NCI-H187 treated with DMSO at 0.1 percent for 48 hours (cell line): ENCODE results near the gene SLC25A51.

Experiments used
- DNase-seq: peaks from one replicate; lab custom pipeline; 2025; lab: John Stamatoyannopoulos, UW

The SLC25A51 gene, protein sequence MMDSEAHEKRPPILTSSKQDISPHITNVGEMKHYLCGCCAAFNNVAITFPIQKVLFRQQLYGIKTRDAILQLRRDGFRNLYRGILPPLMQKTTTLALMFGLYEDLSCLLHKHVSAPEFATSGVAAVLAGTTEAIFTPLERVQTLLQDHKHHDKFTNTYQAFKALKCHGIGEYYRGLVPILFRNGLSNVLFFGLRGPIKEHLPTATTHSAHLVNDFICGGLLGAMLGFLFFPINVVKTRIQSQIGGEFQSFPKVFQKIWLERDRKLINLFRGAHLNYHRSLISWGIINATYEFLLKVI

DNA sequence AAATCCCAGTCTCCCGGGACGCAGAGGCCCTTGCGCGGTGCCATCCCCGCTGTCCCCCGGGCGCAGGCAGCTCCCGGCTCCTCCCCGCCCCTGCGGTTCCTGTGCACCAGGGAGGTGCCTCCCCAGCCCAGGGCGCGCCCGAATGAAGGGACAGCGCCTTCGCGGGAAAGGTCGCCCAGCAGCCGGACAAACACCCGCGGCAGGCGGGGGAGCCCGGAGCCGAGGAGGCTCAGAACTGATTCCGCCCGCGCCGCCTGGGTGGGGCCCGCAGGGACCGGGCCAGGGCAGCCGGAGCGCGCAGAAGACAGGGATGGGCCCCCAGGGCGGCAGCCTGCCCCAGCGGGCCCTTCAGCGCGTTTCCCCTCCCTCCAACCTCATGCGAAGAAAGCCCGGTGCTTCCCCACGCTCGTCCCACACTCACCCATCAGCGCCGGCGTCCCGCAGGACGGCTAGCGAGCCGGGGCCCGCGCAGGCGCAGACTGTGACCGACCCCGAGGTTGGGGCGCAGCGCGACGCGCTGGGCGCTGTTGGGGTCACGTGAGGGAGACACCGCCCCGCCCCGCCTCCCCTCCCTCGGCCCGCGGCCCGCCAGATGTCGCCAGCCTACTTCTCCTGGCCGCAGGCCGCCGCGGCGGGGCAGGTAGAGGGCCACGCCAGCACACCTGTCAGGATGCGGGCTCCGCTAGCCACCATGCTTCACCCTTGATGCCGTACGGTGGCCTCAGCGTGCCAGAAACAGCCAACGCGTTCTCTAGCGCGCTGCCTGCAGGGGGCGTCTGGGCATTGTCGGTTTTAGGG is at the start of gene SLC25A51:
SLC25A51 (minus strand) TSS at position 481 of the 798 bp plus-strand sequence. CDS start 15,577 bp downstream, outside the sequence.
- DNase-seq: peak; percentile 36

DNA sequence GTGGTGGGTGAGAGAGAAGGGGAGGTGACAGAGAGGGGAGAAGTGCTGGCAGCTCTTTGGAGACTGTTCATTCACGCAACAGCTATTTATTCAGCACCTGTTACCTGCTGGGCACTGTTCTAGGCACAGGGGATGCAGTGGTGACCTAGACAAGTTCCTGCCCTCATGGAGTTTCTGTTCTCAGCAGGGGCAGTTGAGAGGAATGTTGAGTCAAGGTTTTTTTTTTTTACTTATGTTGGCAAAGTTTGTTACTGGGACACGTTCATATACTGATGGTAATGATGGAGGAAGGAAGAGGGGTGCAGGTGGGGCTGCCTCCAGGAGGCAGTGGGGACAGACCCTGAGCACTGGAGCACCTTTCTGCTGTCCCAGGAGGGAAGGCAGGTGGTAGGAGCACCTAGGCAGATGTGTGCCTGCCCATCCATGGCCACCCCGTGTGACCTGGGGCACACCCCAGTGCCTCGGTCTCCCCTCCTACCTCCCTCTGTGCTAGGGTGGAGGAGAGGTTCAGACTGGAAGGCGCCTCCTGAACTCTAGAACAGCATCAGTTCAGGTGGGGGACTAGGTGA is 49.4 kb upstream of the SLC25A51 start:
- no peak for DNase-seq

DNA sequence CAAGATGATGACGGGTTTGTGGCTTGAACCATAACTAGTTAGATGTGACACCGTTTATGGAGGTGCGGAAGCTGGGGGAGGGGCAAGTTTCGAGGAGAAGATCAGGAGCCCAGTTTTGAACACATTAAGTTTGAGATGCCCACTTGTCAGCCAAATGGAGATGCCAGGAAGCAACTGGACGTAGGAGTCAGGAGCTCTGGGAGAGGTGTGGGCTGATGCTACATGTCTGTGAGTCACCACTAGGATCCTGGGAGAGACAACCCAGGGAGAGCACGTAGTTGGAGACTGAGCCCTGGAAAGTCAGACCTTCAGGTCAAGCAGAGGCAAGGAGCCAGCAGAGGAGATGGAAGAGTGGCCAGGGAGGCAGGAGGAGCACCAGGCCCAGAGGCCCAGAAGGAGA is 48.8 kb upstream of the SLC25A51 start:
- DNase-seq: no peak

DNA sequence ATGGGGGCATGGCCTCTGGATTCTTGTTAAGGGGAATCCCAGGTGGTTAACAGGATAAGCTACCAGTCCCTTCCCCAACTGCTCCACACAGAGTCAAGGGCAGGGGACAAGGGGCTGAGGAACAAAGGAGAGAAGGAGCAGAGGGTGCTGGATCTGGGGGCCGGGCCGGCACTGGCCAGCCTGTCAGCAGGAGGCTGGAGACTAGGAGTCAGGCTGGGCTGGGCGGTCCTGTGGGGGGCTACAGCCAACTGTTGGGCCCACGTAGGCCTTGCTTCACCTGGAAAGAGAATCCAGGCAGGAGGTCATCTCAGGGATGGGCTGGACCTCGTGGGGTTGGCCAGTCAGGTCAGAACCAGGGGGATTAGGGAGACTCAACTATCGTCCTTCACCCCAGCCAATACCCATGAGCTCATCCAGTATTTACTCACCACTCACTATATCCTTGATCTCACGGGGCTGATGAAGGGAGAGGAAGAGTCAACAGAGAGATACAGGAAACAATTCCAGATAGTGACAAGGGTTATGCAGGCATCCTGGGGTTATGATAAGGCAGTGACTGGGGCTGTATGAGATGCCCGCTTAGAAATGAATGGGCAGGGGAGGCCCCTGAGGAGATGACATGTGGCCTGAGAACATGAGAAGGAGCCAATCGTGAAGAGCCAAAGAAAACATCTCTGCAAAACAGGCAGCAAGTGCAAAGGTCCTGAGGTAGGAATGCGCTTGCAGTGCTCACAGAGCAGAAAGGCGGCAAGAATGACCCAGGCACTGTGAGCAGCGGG is 47.9 kb upstream of the SLC25A51 start:
- DNase-seq: no peak

DNA sequence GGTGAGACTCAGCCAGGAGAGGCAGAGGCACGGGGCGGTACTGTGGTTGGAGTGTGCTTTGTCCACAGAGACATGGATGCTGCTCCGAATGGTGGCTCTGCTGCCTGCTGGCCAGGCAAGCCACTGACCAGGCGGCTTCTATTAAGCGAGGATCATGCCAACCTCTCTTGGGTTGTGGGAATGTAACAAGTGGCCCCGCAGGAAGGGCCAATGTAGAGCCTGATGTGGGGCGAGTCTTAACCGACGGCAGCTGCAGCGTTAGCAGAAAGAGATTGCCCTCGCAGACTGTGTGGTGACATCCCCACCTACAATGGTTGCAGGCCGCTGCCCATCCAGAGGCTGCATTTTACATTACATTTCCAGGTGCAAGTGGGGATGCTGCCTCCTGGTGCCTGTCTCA is 46.6 kb upstream of the SLC25A51 start:
- no peak for DNase-seq

DNA sequence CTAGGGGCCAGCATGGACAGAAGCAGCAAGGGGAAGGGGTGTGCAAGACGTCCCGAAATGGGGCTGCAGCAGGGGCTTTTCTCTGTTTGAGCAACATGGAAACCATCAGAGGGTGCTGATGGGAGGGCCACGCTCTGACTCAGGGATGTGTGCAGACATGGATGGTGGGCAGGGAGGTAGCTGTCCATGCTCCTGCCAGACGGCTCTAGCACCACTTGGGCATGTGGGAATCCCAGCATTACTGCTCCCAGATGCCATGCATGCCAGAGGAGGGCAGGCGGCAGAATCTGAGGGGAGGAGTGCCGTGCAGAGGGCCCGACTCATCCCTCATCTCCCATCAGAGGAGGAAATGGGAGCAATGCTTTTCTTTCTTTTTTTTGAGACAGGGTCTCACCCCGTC is 45.6 kb upstream of the SLC25A51 start:
- no peak for DNase-seq

DNA sequence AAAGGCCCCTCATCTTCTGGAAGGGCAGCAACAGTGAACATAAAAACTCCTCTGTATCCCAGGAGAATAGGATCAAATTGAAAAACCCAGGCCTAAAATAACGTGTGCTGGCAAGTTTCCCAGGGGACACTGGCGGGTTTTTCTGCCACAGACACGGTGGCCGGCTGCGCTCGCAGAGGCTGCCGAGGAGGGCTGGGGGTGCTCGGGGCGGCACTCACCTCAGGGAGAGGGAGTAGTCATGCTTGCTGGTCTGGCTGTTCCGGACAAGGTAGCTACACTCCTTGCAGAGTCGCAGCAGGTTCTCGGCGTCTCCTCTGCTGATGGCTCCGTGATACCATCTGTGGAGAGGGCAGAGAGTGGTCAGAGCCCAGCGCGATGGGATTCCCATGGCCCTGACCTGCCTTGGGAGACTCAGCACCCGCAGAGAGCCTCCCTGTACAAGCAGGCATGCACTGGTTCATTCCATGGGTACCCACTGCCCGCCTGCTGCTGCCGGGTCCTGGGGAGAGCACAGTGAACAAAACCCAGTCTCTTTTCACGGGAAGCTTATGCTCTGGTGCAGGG is 44.6 kb upstream of the SLC25A51 start:
- no peak for DNase-seq

DNA sequence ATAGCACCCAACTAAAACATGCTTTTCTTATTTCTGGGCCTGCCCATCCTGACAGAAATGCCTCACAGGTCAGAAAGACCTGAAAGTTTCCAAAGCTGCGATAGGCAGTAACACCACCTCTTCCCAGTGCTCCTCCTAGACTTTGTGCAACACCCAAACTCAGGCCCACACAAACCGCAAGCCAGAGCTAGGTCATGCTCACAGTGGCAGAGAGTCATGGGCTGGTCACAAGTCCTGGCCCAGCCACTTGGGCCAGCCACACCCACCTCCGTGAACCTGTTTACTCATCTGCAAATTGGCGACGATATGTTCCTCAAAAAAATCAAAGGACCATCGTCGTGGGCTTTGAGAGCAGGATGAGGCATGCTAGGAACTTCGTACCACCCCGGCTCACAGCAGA is 44.0 kb upstream of the SLC25A51 start:
- DNase-seq: no peak

DNA sequence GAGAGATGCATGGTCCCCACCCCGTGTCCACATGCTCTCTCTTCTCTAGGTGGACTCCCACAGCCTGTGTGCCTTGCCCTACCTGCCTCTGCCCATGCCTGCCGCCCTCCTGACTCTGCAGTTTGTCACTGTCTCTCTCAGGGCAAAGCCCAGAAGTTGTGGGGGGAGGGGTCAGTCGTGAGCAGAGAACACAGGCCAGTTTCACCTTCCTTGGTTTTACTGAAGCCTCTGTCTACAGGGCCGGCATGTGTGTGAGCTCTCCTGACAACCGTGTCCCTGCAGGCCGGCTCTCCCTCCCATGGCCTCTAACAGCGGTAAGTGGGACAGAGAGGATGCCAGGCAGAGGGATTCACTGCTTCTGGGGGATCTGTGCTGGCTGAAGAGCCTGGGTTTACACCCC is 43.5 kb upstream of the SLC25A51 start:
- no peak for DNase-seq

DNA sequence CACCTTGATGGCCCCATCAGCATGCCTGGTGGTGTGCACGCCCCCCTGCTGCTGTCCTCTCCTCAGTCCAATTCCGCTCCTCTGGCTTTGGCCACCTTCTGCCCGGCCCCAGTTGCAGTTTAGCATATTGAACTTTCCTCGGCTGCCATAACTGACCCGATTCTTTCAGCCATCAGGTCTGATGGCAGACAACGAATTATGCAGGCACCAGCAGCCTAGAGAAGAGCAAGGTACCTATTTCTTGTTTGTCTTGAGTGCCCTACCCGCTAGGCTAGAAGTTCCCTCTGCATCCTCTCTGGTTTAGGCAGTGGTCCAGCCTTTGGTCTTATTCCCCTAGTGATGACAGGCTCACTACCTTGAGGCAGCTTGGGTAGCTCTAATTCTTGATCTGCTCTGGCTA is 43.0 kb upstream of the SLC25A51 start:
- DNase-seq: no peak

DNA sequence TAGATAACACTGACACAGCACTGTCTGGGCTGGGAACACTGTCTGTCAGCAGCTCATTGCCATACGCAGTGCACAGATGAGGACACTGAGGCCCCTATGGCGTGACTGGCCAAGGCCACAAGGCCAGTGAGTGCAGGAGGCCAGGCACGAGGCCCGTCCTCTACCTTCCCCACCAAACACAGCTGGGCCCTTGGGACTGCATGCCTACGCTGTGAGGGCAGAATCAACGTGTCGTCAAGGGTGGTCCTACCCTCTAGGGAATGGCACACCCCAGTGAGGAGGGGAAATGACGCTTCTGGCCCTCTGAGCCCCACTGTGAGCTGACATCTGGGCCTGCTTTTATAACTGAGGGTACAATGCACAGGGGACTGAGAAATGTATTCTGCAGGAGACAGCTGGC is 42.1 kb upstream of the SLC25A51 start:
- DNase-seq: no peak

DNA sequence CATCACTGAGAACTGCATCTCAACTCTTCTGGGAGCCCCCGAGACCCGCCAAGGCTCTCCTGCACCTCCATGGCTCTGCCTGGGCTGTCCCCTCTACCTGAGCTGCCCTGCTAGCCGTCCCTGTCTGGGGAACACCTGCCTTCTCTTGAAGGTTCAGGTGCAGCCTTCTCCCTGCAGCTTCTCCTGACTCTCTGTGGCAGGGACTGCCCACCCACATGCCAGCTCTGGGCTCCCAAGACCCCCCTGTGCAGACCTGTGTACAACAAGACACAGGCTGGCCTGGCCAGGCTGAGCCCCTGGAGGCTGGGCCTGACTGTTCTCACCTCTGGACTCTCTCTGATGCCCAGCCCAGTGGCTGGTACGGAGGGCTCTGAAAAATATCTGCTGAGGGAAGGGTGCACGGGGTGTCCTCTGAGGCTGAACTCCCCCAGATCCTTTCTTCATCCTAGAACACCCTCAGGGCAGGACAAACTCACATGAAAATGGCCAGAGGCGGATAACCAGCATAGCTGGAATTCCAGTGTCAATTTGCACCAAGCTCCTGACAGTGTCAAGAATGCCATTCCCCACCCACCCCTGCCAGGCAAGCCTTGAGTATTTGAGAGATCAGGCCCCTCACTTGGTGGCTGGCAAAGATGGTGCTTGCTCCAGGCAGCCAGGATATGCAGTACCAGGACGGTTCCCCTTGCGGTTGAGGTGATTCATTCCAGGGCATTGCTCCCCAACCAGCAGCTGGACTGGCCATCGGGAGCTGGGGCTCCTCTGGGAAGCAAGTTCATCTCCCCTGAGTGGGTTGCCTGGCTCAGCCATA is 40.9 kb upstream of the SLC25A51 start:
- no peak for DNase-seq

DNA sequence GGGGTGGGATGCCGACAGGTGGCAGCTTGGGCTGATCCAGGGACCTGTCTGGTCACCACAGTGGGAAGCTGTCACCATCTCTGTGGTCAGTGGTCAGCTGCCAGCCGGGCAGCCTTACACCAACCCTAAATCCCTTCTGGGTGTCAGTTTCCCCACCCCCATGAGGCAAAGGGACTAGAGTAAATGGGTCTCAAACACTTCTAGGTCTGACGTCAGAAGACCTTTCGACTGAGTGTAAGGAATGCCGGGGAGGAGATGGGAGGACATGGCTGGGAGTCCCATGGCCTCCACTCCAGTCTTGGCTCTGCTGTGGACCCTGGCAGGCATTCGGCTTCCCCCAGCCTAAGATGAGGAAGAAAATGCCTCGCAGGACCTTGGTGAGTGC is 40.3 kb upstream of the SLC25A51 start:
- DNase-seq: no peak

DNA sequence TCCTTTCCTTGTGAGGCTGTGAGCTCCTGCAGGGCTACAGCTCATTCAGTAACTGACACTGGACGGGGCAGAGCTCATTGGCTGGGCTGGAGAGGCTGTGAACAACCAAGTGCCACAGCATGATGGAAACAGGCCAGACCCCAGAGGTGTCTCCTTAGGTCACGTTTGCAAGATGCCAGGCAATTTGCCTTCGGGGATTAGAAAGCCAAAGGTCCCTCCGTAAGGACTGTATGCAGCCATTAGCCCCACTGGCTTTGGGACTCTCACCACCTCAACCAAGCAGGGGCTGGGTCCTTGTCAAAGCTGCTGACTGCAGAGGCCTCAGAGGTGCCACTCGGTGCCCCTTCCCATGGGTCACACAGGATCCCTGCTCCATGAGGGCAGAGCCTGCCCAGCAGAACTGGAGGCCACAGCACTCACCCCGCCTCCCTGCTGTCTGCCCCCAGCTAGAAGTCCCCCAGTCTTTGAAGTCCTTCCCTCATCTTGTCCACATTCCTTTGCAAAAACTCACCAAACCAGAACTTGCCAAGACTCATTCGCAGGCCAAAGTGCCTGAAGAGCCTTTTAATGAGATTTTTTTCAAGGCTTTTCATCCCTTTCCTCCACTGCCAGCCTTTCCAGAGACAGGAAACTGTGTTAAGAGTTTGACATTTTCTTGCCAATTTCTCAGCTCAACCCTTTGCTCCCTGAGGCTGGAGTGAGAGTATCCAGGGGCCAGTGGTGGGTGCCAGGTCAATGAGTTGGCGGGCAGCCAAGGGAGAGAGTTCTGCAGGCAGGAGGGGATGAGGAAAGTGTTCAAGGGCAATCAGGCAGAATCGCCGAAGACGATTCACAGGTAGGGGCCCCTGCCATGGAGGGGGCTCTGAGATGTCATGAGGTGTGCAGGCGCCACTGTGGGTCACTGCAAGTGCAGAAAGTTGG is 39.7 kb upstream of the SLC25A51 start:
- no peak for DNase-seq

DNA sequence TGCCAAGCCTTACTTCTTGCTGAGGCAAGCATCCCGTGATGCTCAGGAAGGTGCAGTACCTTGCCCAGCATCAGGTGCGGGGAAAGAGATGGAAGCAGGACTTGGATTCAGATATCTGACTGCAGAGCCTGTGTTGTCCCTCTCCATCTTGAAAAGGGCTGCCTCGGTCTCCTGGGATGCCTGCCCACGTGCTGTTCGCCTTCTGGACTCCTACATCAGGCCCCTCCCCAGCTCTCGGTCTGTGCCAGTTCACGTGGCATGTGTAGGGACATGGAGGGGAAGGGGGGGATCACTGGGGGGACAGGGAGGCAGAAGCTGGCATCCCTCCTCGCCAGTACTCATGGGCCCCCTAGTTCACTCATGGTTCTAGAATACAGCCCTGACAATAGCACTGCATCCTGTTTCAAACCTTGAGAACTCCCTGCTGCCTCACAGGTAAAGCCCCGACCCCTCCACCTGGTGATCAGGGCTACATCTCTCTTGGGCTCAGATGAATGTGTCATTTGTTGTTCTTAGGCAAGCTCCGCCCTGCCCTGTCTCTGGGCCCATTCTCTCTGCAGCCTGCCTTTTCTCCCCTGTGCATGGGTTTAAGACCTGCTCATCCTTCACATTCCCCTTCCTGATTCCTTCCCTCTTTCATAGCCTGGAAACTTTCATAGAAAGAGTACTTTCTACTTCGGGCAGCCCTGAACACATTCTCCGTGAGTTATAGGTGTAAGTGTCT is 38.9 kb upstream of the SLC25A51 start:
- DNase-seq: no peak

DNA sequence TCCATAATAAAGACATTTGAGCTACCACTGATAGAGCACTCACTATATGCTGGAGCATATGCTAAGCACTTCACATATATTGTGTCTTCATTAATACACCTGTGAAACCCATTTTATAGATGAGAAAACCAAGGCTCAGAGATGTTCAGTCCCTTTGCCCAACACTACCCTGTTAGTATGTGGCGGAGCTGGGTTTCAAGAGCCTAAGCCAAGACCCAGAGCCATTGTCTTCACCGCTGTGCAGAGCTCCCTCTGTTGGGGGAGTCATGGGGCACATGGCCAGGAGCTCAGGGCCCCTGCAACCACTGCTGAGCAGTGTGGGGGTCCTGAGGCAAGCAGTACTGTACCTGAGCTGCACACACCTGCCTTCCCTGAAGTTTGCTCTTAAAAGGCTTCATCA is 37.3 kb upstream of the SLC25A51 start:
- DNase-seq: no peak

DNA sequence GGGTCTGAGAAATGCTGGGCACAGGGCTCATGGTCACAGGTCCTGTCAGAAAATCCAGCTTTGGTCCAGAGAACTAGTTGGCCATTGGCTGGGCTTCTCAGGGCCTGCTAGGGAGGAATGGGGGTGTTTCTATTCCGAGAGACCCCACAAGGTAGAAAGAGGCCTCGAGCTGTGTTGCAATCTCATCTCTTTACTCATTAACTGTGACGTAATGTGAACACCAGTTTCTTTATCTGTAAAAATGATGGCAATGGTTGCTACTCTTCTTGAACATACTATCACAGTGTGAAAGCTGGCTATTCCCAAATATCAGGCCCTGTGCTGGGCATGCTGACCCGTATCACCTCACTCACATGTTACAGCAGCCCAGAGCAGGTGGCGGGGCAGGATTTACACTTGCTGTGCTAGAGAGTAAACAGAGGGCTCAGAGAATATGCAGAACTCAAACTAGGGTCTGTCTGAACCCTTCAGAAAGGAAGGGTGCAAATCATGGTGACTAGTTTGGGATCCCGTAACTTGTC is 35.7 kb upstream of the SLC25A51 start:
- no peak for DNase-seq

DNA sequence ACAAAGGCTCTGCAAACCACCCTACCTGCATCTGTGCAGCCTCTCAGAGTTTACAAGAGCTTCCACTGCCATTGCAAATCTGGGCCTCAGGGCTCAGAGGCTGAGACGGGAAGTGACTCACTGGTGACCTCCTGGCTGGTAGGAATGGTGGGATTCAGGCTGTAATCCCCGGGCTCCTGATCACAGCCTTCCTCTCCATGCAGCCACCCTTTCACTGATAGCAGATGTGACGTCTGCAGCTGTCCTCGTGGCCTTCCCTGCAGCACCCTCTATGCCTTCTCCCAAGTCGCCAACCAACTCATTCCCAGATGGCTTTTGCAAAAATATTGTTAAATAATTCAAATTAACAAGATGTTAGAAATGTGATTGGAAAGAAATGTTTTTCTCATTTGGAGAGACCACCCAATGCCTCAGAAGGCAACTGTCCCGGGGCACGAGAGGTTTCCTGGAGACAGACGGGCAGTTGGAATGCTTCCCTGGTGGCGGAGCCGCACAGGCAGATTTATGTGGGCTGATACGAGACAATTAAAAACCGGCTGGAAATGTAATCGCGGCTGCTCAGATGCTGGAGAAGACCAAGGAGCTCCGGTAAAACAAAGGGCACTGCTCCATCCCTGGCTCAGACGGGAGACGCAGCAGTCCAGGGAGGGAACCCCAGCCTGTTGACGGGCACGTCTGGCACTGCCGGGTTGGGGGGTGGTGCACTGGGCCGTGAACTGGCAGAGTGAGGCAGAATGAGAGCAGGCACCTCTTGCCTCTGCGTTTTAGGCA is 34.4 kb upstream of the SLC25A51 start:
- no peak for DNase-seq
